ENCODE results near the gene MRPL16.

DNA sequence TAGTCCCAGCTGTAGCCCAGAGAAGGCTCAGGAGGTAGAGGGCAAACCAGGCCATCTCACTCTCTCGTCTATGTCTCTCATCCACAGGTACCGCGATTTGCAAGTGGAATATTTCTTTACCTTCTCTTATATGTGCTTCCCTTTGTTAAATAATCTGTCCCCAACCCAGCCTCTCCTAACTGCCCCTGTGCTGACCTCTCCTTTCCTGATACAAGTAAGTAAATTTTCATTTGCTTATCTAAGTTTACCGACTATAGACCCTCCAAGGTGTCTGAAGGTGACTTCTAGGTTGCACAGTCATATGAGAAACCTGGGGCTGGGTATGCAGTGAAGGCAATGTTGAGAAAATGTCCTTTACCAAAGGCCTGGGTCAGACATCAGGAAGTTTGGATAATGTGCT lies 34.8 kb upstream of the MRPL16 start, which contains the start of gene CBLIF:
- TF ChIP-seq ELF4 (IDR thresholded peaks at IDR 0.05) (no peak), ARNT (IDR thresholded peaks at IDR 0.05) (no peak), FOXM1 (IDR thresholded peaks at IDR 0.05; ENCODE audit: borderline replicate concordance) (no peak), ZNF384 (IDR thresholded peaks at IDR 0.05) (no peak), BHLHE40 (IDR thresholded peaks at IDR 0.05; ENCODE audit: borderline replicate concordance) (no peak)

Data from HEK293T (cell line).